NOMO-1 treated with DMSO at 0.1 percent for 48 hours (cell line): ENCODE measurements around the gene C2.
A peak's percentile ranks its signal among the peaks of the same experiment; 100 is the strongest.

Experiments
- DNase-seq: peaks from one replicate; lab custom pipeline; 2025; ENCODE audit not compliant: unreplicated experiment; lab: John Stamatoyannopoulos, UW

The C2 gene

DNA sequence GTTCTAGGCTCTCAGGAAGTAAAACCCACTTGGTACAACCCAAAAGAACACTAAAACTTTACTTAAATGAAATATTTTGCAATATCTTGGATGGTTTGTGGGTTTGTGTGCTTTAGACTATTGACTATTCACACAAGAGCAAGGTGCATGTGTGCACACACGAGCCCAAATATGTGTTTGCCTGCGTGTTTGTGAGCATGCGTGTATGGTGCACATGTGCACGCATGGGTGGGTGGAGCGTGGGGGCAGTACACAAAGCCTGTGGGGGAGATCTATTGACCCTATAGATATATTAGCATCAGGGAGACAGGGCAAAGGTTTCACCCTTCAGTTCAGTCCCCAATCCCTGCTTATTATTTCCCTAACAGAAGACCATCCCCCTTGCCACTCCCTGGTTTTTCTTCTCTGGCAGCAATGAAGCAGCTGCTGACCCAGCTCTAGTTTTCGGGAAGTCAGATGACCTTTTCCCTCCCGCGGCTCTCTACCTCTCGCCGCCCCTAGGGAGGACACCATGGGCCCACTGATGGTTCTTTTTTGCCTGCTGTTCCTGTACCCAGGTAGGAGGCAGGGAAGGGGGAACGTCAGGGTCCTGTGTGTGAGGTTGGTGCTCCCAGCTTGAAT is at the start of gene C2:
TSS of gene C2 (plus strand) at position 476 of the 621 bp plus-strand sequence. CDS start at position 512, 36 bp downstream.
- DNase-seq = no peak

DNA sequence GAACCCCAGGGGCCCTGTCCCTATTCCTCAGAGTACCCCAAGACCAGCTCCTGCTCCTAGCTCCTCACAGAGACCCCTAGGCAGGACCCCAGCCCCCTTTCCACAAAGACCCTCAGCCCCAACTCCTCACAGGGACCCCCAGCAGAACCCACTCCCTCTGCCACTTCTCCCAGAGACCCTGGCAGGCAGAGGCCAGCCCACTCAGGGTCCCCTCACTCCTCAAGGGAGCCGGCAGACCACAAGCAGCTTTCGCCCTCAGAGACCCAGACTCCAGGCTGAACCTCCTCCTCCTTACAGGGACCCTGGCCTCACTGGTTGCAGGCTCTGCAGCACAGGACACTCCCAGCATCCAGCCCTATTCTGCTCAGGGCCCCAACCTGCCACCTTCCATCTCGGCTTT is 49.3 kb upstream of the C2 start:
- no peak for DNase-seq

DNA sequence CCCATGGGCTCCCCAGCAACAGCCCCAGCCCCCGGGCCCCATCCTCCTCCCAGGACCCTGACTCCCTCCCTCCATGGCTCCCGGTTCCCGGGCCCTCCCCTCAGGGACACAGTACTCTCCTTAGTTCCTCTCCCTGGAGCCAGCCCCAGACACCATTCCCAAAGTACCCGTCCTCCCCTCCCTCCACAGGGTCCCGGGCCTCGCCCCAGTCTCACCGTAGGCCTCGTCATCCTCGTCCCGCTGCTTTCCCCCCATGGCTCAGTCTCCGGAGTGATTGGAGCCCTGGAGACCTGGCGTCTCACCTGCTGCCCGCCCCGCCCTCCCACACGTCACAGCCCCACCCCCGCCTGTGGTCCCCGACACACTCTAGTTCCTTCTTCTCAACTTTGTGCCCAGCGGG is 48.8 kb upstream of the C2 start, which contains the start of gene SLC44A4:
TSS of gene SLC44A4 (minus strand) at position 272 of the 400 bp plus-strand sequence. CDS start at position 255, 17 bp downstream.
- no peak for DNase-seq

DNA sequence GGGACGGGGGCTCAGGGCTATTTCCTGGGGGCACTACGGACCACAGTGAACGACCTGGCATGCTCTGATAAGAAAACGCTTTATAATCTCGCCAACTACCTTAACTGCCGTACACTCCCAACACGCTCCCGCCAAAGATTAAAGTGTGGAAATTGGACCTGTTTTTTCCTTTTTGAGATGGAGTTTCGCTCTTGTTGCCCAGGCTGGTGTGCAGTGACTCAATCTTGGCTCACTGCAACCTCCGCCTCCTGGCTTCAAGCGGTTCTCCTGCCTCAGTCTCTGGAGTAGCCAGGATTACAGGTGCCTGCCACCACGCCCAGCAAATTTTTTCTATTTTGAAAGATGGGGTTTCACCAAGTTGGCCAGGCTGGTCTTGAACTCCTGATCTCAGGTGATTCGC is 48.4 kb upstream of the C2 start:
- DNase-seq = no peak

DNA sequence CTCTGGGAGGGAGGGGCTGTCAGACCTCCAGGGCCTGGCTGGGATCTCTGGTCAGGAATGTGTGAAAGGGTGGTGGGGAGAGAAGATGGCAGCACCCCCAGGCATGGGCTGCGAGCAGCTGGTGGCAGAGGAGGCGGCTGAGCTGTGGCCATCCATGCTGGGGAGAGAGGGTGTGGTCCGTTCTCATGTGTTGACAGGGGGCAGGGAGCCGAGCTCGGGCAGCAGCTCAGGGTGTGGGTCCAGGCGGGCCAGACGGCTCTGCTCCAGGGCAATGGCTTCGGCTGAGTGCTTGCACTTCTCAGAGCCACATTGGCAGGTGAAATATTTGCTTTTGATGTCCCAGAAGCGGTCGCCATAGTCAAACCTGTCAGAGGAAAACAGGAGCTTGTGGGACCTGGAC is 47.6 kb upstream of the C2 start:
- no peak for DNase-seq

DNA sequence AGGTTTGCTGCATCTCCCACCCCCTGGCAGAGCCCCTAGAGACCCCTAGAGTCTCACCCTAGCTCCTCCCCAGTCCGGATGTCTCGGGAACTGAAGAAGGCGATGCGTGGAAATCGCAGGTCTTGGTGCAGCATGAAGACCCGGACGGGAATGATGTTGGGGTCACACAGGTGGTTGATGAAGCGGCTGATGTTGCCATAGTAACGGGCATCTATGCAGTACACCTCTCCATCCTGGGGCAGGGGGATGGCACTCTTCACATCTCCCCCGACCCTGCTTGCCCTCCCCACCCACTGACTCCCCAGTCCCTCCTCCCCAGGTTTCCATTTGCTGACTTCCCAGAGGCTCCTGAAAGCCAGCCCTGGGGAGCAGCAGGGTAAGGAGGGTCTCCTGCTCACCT is 46.9 kb upstream of the C2 start:
- DNase-seq = no peak

DNA sequence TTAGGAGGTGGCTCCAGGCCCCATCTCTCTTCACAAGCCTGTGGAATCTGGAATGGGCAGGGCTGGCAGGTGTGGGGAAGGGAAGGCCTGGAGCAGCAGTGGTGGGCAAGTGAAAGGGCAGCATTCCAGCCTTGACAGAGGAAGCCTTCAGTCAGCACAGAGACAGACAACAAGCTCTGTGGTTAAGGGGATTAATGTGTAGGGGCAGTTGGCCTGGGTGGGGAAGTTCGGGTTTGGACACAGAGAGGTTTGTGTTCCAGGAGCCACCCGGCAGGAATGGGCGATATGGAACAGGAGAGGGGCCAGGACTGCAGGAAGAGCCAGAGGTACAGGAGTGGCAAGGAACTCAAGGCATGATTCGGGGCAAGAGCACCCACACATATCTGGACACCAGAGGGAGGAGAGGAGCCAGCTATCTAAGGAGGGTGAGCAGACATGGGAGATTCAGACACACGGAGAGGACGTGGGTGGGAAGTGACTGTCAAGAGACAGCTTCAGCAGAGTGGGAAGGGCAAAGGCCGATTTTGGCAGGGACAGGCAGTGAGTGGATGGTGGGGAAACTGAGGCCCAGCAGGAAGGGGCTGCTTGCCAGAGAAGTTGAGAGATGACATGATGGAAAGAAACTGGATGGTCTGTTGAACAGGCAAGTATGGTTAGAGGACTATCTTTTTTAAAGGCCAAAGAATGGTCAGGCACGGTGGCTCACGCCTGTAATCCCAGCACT is 46.2 kb upstream of the C2 start:
- DNase-seq = no peak

DNA sequence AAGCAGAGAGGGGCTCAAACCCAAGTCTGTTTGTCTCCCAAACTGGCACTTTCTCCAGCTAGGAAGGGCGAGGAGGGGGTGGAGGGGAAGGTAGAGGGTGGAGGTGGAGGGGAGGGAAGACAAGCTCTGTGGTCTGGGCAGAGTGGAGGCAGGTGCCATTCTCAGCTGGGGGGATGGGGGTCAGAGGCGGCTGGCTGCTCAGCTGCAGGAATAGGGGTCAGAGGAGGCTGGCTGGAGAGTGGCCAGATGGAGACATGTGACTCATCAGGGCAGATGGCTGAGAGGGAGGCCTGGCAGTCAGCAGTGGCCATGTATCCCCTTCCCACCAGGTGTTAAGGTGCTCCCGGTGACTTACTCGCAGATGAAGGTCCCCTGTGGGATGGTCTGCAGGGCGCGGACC is 45.2 kb upstream of the C2 start:
- no peak for DNase-seq

DNA sequence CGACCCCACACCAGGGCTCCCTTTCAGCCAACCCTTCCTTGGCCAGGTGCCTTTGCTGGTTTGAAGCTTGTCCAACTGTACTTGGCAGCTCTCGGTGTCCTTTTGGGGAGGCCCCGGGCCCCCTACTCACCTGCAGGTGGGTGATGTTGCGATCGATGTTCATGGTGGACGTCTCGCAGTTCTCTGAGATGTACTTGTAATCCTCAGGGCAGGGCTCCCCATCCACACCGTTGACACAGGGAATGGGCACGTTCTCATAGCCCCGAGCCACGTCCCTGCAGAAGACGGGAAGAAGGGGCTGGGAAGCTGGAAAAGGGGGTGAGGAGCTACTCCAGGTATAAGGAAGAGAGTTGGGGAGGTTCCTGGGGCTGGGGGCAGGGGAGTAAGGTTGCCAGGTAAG is 43.8 kb upstream of the C2 start:
- no peak for DNase-seq

DNA sequence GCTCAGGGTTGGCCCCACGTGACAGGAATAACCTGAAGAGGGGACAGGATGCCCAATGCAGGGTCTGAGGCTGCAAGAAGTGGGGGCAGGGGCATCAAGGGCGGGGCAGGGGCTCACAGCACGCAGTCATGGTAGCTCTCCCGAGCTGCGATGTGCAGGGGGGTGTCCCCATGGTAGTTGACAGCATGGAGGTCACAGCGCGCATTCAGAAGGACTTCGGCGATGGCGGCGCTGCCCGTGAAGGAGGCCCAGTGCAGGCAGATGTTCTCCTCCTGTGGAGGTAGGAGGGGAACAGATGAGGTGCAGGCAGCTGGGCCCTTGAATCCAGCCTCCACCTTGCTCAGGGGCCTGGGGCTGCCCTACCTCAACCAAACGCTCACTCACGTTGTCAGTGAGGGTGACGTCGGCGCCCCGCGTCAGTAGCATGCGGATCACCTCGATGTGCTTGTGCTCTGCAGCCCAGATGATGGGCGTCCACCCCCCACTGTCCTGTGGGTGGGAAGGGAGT is 42.9 kb upstream of the C2 start:
- DNase-seq = no peak

DNA sequence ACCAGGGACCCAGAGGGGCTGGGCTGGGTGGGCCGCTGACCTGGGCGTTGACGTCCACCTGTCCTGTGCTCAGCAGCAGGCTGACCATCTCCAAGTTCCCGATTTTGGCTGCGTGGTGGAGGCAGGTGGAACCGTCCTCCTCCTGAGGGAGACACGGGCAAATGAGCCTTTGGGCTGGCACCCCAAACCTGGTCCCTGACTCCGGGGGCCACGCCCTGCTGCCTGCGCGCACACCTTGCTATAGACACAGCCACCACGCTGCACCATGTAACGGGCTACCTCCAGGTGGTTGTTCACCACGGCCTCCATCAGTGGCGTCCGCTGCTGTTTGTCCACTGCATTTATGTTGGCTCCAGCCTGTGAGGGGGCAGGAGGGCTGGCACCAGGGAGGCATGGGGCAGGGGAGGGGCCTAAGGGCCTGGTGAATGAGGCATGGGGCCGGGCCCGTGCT is 41.0 kb upstream of the C2 start:
- DNase-seq = no peak

DNA sequence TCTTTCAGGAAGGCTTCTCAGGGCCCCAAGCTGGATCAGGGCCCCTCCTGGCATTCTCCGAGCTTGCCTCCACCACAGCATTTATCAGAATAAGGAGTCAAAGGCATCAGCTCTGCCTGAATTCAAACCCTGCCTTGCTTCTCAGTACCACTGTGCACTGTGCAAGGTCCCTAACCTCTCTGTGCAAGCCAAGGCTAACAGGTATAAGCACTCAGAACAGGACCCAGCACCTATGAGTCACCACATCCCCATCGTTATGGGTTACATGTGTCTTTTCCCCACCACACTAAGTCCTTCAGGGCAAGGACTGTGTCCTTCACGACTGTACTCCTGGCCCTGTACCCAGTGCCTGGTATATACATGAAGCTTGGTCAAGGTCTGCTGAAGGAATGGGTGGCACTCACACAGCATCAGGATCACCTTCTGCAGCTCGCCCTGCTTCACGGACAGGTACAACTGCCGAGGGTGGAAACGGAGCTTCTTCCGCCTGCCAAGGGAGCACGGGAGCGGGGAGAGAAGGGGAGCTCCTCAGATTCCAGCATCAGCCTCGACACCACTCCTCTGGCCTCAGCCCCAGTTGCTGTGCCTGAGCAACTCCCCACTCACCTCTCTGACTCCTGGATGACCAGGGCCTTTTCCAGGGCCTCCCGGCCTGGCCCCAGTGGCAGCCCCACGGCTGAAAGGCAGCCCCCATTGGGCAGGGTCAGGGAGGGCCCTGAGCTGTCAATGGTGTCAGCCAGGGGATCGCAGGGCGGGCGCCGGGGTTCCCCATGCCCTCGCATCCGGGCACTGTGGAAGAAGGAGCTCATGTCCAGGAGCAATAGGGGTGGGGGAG is 40.1 kb upstream of the C2 start:
- no peak for DNase-seq

DNA sequence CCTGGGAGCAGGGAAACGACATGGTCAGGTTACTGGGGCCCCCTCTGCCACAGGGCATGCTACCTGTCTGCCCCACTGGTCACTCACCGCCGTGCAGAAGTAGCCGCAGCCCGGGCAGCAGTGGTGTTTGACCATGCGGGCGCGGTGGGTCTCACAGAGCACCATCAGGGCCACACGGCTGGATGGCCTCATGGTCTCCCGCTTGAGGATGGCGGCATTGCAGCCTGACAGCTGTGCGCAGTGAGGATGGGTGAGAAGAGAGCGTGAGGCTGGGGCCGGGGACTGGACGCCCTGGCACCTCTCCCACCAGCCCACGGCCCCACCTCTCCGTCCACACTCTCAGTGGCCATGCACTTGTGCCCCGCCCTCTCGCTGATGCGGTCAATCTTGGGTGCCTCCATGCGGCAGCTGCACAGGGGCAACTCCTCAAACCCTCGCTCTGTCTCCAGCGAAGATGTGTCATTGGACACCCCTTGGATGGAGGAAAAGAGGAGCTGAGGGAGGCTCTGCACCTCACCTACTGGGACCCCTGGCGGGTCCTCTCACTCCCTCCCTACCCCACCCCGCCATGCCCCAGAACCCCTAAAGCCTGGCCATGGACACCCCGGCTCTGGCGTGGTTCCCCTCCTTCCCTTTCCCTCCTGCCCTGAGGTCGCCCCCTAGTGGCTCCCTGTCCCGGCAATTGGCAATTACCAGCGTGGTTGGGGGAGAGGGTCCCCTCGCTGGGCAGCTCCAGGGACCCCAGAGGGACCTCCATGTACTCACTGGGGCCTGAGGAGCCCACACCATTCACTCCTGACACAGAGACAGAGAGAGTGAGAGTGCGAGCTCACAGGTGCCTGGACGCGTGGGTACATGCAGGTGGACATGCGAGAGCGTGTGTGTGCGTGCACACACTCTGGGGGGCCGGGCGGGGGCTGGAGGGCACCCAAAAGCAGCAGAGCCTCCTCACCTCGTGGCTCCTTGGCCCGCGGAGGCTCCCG is 39.0 kb upstream of the C2 start:
- no peak for DNase-seq

DNA sequence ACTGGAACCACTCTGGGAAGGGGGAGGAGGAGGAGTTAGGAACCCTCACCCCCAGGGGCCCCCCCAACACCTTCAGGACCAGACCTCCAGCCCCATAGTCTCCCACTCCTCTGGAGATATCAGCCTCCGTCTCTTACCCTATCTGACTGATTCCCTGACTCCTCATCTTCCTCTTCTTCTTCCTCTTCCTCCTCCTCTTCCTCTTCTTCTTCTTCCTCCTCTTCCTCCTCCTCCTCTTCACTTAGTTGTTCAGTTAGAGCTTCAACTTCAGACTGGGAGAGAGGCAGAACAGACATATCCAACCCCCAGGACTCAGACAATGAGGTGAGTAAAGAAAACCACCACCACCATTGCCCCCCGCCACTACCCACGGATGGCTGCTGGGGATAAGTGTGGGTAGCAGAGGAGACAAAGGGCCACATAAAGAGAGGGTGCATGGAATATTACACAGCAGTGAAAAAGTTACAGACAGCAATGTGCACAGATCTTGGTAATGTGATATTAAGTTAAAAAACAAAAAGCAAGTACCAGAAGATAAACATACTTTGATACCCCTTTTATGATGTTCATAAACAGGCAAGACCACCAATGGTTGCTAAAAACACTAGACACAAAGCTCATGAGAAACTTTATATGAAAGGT is 38.1 kb upstream of the C2 start:
- no peak for DNase-seq

DNA sequence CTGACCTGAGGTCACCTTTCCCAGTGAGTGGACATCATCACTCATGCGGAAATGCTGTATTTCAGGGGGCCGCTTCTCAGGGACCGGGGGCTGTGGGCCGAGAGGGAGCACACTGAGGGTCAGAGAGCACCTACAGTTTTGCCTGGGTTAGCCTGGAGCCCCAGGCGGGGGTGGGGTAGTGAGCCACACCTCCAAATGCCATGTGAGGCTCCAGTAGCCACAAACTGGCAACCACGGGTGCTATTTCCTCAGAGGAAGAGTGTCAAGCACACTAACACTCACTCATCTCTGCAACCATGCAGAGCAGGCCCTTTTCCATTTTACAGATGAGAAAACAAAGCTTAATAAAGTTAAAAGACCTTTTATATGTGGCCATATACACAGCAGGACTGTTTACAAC is 34.7 kb upstream of the C2 start:
- no peak for DNase-seq

DNA sequence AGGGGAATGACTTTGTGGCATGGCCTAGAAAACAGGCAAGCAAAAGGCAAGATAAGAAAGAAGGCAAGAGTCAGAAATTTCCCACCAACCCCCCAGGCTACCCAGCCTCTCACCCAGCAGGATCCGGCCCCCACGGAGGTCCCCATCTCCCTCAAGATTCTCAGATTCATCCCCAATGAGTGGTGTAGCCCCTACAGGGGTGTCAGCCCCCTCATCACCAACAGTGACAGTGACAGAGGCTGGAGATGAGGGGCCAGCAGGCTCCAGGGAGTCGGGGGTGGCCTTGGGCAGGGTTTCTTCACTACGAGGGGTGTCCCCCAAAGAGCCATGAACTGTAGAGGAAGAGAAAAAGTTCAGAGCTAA is 31.0 kb upstream of the C2 start:
- no peak for DNase-seq

DNA sequence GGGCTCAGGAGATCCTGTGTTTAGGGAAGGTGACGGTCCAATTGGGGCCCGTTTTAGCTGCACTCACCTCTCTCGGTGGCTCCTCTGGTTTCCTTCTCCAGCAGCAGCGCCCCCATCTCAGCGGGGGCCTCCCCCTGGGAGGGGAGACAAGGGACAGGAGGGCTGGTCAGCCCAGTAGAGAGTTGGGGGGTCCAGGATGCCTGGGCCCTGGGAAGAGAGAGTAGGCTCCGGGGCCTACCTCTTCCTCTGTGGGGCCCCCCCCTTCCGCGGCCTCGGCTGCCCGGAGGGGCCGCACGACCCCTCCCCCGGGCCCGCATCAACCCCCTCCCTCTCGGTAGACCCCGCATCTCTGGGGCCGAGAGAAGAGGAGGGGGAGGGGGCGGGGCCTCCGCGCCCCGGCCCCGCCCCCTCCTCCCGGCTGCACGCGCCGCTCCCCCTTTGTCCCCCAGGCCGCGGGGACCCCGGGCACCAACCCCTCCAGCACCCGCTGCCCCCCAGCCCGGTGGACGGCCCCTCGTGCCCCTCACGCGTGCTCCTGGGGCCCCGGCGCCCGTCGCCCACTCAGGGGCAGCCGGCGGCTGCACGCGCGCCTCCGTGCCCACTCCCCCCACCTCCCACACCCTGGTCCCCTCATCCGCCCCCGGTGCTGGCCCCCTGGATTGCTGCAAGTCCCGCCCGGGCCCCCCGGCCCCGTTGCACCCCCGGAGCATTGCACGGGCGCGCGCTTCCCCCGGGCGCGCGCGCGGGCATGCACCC is 30.5 kb upstream of the C2 start:
- no peak for DNase-seq

DNA sequence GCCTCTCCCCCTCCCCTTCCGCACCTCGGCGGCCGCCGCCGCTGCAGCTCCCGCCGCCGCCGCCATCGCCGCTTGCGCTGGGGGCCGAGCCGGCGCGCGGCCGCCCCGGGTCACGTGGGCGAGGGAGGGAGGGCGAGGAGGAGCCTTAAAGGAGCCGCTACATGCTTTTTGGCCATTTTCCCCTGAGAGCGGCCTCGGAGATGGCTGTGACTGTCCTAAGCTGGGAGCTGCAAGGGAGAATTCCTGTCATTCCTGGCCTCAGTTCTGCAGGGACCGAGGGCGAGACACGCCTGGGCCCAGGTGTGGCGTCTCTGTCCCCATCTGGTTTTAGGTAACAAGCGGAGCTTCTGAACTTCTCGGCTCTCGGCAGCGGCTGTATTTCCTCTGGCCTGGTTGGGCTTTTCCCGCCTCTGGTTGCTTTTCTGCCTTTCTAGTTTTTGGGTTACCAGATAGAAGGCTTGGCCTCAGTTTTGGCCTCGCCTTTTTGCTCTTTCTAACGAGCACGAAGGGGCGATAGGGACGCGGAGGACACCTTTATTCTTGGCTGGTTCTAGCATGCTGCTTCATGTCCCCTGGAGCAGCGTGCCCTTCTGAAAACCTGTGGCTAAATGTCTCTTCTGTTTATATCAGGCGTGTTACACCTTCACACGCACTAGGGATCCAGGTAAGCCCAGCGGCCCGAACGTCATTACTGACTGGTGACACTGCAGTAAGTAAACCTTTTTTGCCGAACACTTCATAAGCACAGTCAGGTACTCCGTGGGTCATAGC is 29.7 kb upstream of the C2 start, which contains the start of gene EHMT2:
TSS of gene EHMT2 (minus strand) at position 87 of the 771 bp plus-strand sequence. CDS start at position 66, 21 bp downstream.
- DNase-seq = peak; percentile 82
